ENCODE measurements around the gene ZP1.

Gene ZP1

GRCh38 chr11:60851327-60852104 lies 15.8 kb upstream of the ZP1 start:
- Mint-ChIP-seq H3K4me1 (ENCODE audit: low read depth) (peaks cover 27% of the 10 kb centered on the region), H3K9me3 (no peaks in the 10 kb centered on the region), H3K4me3 (no peak overlapping the region), H3K27ac (peak overlapping the region; percentile 71), H3K27me3 (ENCODE audit: low read depth) (no peaks in the 10 kb centered on the region), H3K36me3 (ENCODE audit: low read depth) (peaks cover 47% of the 10 kb centered on the region)
- DNase-seq (ENCODE audit: low spot score): no peak

GRCh38 chr11:60852117-60852981 lies 15.0 kb upstream of the ZP1 start:
- peak overlapping the region; percentile 71 for H3K27ac Mint-ChIP-seq
- no peak for DNase-seq (ENCODE audit: low spot score)
- H3K4me3 Mint-ChIP-seq: no peak overlapping the region
- no peaks in the 10 kb centered on the region for H3K27me3 Mint-ChIP-seq (ENCODE audit: low read depth)
- no peaks in the 10 kb centered on the region for H3K9me3 Mint-ChIP-seq
- H3K36me3 Mint-ChIP-seq (ENCODE audit: low read depth): peaks cover 41% of the 10 kb centered on the region
- peaks cover 32% of the 10 kb centered on the region for H3K4me1 Mint-ChIP-seq (ENCODE audit: low read depth)

- peaks cover 34% of the 10 kb centered on the region for H3K4me1 Mint-ChIP-seq (ENCODE audit: low read depth)
These were observed 14.1 kb upstream of the ZP1 start for GRCh38 chr11:60852982-60853950.

GRCh38 chr11:60854140-60854846 lies 13.0 kb upstream of the ZP1 start:
- DNase-seq (ENCODE audit: low spot score): no peak
- Mint-ChIP-seq H3K4me3 (peak overlapping the region; percentile 87), H3K4me1 (ENCODE audit: low read depth) (peaks cover 42% of the 10 kb centered on the region), H3K27ac (no peak overlapping the region), H3K36me3 (ENCODE audit: low read depth) (peaks cover 33% of the 10 kb centered on the region), H3K9me3 (no peaks in the 10 kb centered on the region), H3K27me3 (ENCODE audit: low read depth) (no peaks in the 10 kb centered on the region)

More at GRCh38 chr11:60852982-60853950, 14.1 kb upstream of the ZP1 start:
- no peaks in the 10 kb centered on the region for H3K9me3 Mint-ChIP-seq
- H3K36me3 Mint-ChIP-seq (ENCODE audit: low read depth): peaks cover 39% of the 10 kb centered on the region
- no peak for DNase-seq (ENCODE audit: low spot score)
- H3K4me3 Mint-ChIP-seq: peak overlapping the region; percentile 87
- no peaks in the 10 kb centered on the region for H3K27me3 Mint-ChIP-seq (ENCODE audit: low read depth)
- H3K27ac Mint-ChIP-seq: no peak overlapping the region

GRCh38 chr11:60854847-60855725 lies 12.3 kb upstream of the ZP1 start:
- peak overlapping the region; percentile 87 for H3K4me3 Mint-ChIP-seq
- H3K36me3 Mint-ChIP-seq (ENCODE audit: low read depth): peaks cover 28% of the 10 kb centered on the region
- no peaks in the 10 kb centered on the region for H3K27me3 Mint-ChIP-seq (ENCODE audit: low read depth)
- peak overlapping the region; percentile 74 for H3K27ac Mint-ChIP-seq
- no peak for DNase-seq (ENCODE audit: low spot score)
- no peaks in the 10 kb centered on the region for H3K9me3 Mint-ChIP-seq
- H3K4me1 Mint-ChIP-seq (ENCODE audit: low read depth): peaks cover 46% of the 10 kb centered on the region

GRCh38 chr11:60855726-60856633 lies 11.4 kb upstream of the ZP1 start, which contains the start of gene PTGDR2:
Gene PTGDR2 (minus strand): TSS chr11:60855950. CDS start chr11:60853722, 2,228 bp downstream.
- Mint-ChIP-seq H3K4me3 (peak within 1 kb of the TSS; percentile 87), H3K4me1 (ENCODE audit: low read depth) (peaks cover 49% of the 10 kb centered on the region), H3K9me3 (no peaks in the 10 kb centered on the region), H3K27ac (peak within 1 kb of the TSS; percentile 74), H3K36me3 (ENCODE audit: low read depth) (peaks cover 21% of the 10 kb centered on the region), H3K27me3 (ENCODE audit: low read depth) (no peaks in the 10 kb centered on the region)
- DNase-seq (ENCODE audit: low spot score): no peak

GRCh38 chr11:60857378-60858232 lies 9.7 kb upstream of the ZP1 start:
- Mint-ChIP-seq H3K4me3 (no peak overlapping the region), H3K4me1 (ENCODE audit: low read depth) (peaks cover 52% of the 10 kb centered on the region), H3K27me3 (ENCODE audit: low read depth) (no peaks in the 10 kb centered on the region), H3K27ac (peak overlapping the region; percentile 39), H3K36me3 (ENCODE audit: low read depth) (peaks cover 11% of the 10 kb centered on the region), H3K9me3 (no peaks in the 10 kb centered on the region)
- no peak for DNase-seq (ENCODE audit: low spot score)

- DNase-seq (ENCODE audit: low spot score): no peak
- no peaks in the 10 kb centered on the region for H3K9me3 Mint-ChIP-seq
- peaks cover 9% of the 10 kb centered on the region for H3K36me3 Mint-ChIP-seq (ENCODE audit: low read depth)
- H3K27ac Mint-ChIP-seq: peak overlapping the region; percentile 80
- peak overlapping the region; percentile 39 for H3K4me3 Mint-ChIP-seq
- H3K4me1 Mint-ChIP-seq (ENCODE audit: low read depth): peaks cover 53% of the 10 kb centered on the region
- H3K27me3 Mint-ChIP-seq (ENCODE audit: low read depth): no peaks in the 10 kb centered on the region
These were observed 9.1 kb upstream of the ZP1 start for GRCh38 chr11:60858236-60858635.

- H3K4me3 Mint-ChIP-seq: peak overlapping the region; percentile 39
- peaks cover 3% of the 10 kb centered on the region for H3K27me3 Mint-ChIP-seq (ENCODE audit: low read depth)
- no peaks in the 10 kb centered on the region for H3K9me3 Mint-ChIP-seq
- peaks cover 6% of the 10 kb centered on the region for H3K36me3 Mint-ChIP-seq (ENCODE audit: low read depth)
- peak overlapping the region; percentile 80 for H3K27ac Mint-ChIP-seq
- DNase-seq (ENCODE audit: low spot score): no peak
- peaks cover 58% of the 10 kb centered on the region for H3K4me1 Mint-ChIP-seq (ENCODE audit: low read depth)
These were observed 8.4 kb upstream of the ZP1 start for GRCh38 chr11:60858731-60859464.

- peaks cover 3% of the 10 kb centered on the region for H3K27me3 Mint-ChIP-seq (ENCODE audit: low read depth)
- DNase-seq (ENCODE audit: low spot score): no peak
- H3K4me1 Mint-ChIP-seq (ENCODE audit: low read depth): peaks cover 59% of the 10 kb centered on the region
- H3K9me3 Mint-ChIP-seq: no peaks in the 10 kb centered on the region
- H3K4me3 Mint-ChIP-seq: no peak overlapping the region
- H3K36me3 Mint-ChIP-seq (ENCODE audit: low read depth): peaks cover 2% of the 10 kb centered on the region
- no peak overlapping the region for H3K27ac Mint-ChIP-seq
These were observed 7.6 kb upstream of the ZP1 start for GRCh38 chr11:60859616-60860250.
